ENCODE measurements around the gene KLHDC10.
"Not testable (repeated sequence)": the region's sequence is repeated elsewhere in the genome, so short reads cannot be mapped to it uniquely, and the experiment has no call there.

KLHDC10 gene

GRCh38 chr7:130113887-130114286, 43.6 kb downstream of the KLHDC10 start:
- DNase-seq (ENCODE audit: extremely low read depth in 1 of 2, low read depth in 1 of 2) = no peak

GRCh38 chr7:130114374-130114773, 44.0 kb downstream of the KLHDC10 start:
- DNase-seq (ENCODE audit: extremely low read depth in 1 of 2, low read depth in 1 of 2) = no peak

- DNase-seq (ENCODE audit: extremely low read depth in 1 of 2, low read depth in 1 of 2) = no peak
Measured at GRCh38 chr7:130114776-130115175, 44.4 kb downstream of the KLHDC10 start.

GRCh38 chr7:130118294-130118693, 48.0 kb downstream of the KLHDC10 start:
- DNase-seq (ENCODE audit: extremely low read depth in 1 of 2, low read depth in 1 of 2) = no peak

- no peak for DNase-seq (ENCODE audit: extremely low read depth in 1 of 2, low read depth in 1 of 2)
Measured at GRCh38 chr7:130118801-130119200, 48.5 kb downstream of the KLHDC10 start.

GRCh38 chr7:130123501-130123900, 53.2 kb downstream of the KLHDC10 start:
- no peak for DNase-seq (ENCODE audit: extremely low read depth in 1 of 2, low read depth in 1 of 2)

GRCh38 chr7:130124711-130125110, 54.4 kb downstream of the KLHDC10 start:
- no peak for DNase-seq (ENCODE audit: extremely low read depth in 1 of 2, low read depth in 1 of 2)

GRCh38 chr7:130126840-130127239, 56.5 kb downstream of the KLHDC10 start:
- not testable (repeated sequence) for DNase-seq (ENCODE audit: extremely low read depth in 1 of 2, low read depth in 1 of 2)

- DNase-seq (ENCODE audit: extremely low read depth in 1 of 2, low read depth in 1 of 2) = no peak
Measured at GRCh38 chr7:130127404-130127803, 57.1 kb downstream of the KLHDC10 start.

- DNase-seq (ENCODE audit: extremely low read depth in 1 of 2, low read depth in 1 of 2) = no peak
Measured at GRCh38 chr7:130127821-130128317, 57.5 kb downstream of the KLHDC10 start.

GRCh38 chr7:130129011-130129411, 58.7 kb downstream of the KLHDC10 start:
- DNase-seq (ENCODE audit: extremely low read depth in 1 of 2, low read depth in 1 of 2) = no peak

GRCh38 chr7:130131191-130131834, 61.0 kb downstream of the KLHDC10 start:
- no peak for DNase-seq (ENCODE audit: extremely low read depth in 1 of 2, low read depth in 1 of 2)

GRCh38 chr7:130131964-130132875, 61.9 kb downstream of the KLHDC10 start:
- DNase-seq (ENCODE audit: extremely low read depth in 1 of 2, low read depth in 1 of 2) = no peak

- no peak for DNase-seq (ENCODE audit: extremely low read depth in 1 of 2, low read depth in 1 of 2)
Measured at GRCh38 chr7:130133029-130133782, 62.9 kb downstream of the KLHDC10 start.

GRCh38 chr7:130134106-130134636, 63.8 kb downstream of the KLHDC10 start:
- DNase-seq (ENCODE audit: extremely low read depth in 1 of 2, low read depth in 1 of 2) = no peak

GRCh38 chr7:130134726-130135125, 64.4 kb downstream of the KLHDC10 start:
- no peak for DNase-seq (ENCODE audit: extremely low read depth in 1 of 2, low read depth in 1 of 2)

GRCh38 chr7:130135208-130136205, 65.2 kb downstream of the KLHDC10 start:
- DNase-seq (ENCODE audit: extremely low read depth in 1 of 2, low read depth in 1 of 2) = no peak

GRCh38 chr7:130136579-130137167, 66.3 kb downstream of the KLHDC10 start:
- DNase-seq (ENCODE audit: extremely low read depth in 1 of 2, low read depth in 1 of 2) = no peak

GRCh38 chr7:130137207-130137606, 66.9 kb downstream of the KLHDC10 start:
- no peak for DNase-seq (ENCODE audit: extremely low read depth in 1 of 2, low read depth in 1 of 2)

Measured in activated CD8-positive, alpha-beta memory T cell treated with anti-CD3 and anti-CD28 coated beads for 1 hour (primary cell).